ENCODE results near the gene GTPBP6. TPM values are rescaled to one million over a fixed set of nuclear protein-coding genes. Genes with fewer than 3 reads are reported as not detected.
"Not testable (repeated sequence)": the region's sequence is repeated elsewhere in the genome, so short reads cannot be mapped to it uniquely, and the experiment has no call there.

Gene GTPBP6
- total RNA-seq, 1 donor, result 28.8 TPM

- no peak for DNase-seq (ENCODE audit: low read depth)
- no peak overlapping the region for H3K4me3 ChIP-seq (ENCODE audit: low read depth, low read length)
- TF ChIP-seq, protein P1, sequence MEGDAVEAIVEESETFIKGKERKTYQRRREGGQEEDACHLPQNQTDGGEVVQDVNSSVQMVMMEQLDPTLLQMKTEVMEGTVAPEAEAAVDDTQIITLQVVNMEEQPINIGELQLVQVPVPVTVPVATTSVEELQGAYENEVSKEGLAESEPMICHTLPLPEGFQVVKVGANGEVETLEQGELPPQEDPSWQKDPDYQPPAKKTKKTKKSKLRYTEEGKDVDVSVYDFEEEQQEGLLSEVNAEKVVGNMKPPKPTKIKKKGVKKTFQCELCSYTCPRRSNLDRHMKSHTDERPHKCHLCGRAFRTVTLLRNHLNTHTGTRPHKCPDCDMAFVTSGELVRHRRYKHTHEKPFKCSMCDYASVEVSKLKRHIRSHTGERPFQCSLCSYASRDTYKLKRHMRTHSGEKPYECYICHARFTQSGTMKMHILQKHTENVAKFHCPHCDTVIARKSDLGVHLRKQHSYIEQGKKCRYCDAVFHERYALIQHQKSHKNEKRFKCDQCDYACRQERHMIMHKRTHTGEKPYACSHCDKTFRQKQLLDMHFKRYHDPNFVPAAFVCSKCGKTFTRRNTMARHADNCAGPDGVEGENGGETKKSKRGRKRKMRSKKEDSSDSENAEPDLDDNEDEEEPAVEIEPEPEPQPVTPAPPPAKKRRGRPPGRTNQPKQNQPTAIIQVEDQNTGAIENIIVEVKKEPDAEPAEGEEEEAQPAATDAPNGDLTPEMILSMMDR (IDR thresholded peaks at IDR 0.05; ENCODE audit: insufficient read depth, low read length), result no peak
These were observed 11.1 kb downstream of the GTPBP6 start for GRCh38 chrX:307261-308111.

GRCh38 chrX:306614-307251 is 11.9 kb downstream of the GTPBP6 start:
- DNase-seq (ENCODE audit: low read depth); H3K4me3 ChIP-seq (ENCODE audit: low read depth, low read length): not testable (repeated sequence)

GRCh38 chrX:305781-306613 is 12.6 kb downstream of the GTPBP6 start:
- not testable (repeated sequence) for DNase-seq (ENCODE audit: low read depth); H3K4me3 ChIP-seq (ENCODE audit: low read depth, low read length)

GRCh38 chrX:302975-303374 is 15.6 kb downstream of the GTPBP6 start:
- H3K4me3 ChIP-seq (ENCODE audit: low read depth, low read length), result no peak overlapping the region
- TF ChIP-seq, protein P1 (IDR thresholded peaks at IDR 0.05; ENCODE audit: insufficient read depth, low read length), result no peak
- DNase-seq (ENCODE audit: low read depth), result no peak

DNA sequence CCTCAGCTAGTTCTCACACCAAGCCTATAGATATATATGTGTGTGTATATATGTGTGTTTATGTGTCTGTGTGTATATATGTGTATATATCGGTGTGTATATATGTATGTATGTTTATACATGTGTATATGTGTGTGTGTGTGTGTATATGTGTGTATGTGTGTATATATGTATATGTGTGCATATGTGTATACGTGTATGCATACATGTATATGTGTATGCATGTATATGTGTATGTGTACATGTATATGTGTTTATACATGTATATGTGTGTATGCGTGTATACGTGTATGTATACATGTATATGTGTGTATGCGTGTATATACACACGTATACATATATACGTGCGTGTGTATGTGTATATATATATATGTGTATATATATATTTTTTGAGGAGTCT is 18.3 kb downstream of the GTPBP6 start:
- no peak overlapping the region for H3K4me3 ChIP-seq (ENCODE audit: low read depth, low read length)
- TF ChIP-seq, protein P1 (IDR thresholded peaks at IDR 0.05; ENCODE audit: insufficient read depth, low read length), result no peak
- no peak for DNase-seq (ENCODE audit: low read depth)

GRCh38 chrX:298993-299392 is 19.6 kb downstream of the GTPBP6 start:
- no peak for DNase-seq (ENCODE audit: low read depth)
- no peak overlapping the region for H3K4me3 ChIP-seq (ENCODE audit: low read depth, low read length)
- TF ChIP-seq, protein P1 (IDR thresholded peaks at IDR 0.05; ENCODE audit: insufficient read depth, low read length), result no peak

DNA sequence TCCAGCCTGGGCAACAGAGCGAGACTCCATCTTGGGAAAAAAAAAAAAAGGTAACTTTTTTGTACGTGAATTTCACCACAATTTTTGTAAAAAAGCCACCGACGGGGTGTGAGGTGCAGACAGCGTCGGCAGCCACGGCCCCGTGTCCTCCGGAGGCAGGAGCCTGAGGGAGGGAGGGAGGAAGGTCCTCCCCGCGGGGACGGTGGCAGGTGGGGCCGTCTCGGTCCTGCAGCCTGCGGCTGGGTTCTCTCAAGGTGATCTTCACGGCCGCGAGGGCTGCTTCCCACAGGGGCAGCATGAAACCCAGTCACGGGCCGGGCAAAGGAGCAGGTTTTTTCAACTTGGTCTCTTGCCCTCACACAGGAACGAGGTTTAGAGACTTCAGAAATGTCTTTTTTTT is 23.5 kb downstream of the GTPBP6 start:
- no peak overlapping the region for H3K4me3 ChIP-seq (ENCODE audit: low read depth, low read length)
- DNase-seq (ENCODE audit: low read depth), result no peak
- TF ChIP-seq, protein P1 (IDR thresholded peaks at IDR 0.05; ENCODE audit: insufficient read depth, low read length), result no peak
